MM.1S (cell line): ENCODE data around the gene ITGA2B.

ENCODE experiments used
- DNase-seq: peaks from one replicate; pipeline ENCODE4 v3.0.0-alpha.2; 2015
- H2AFZ ChIP-seq: fragments of 300-600 bp; sonication (generic); 2 replicates; pipeline ENCODE4 v1.6.0; 2016; ENCODE audit warnings: antibody characterized with exemption, low read length
- H3F3A ChIP-seq: fragments of 300-600 bp; sonication (generic); 2 replicates; pipeline ENCODE4 v1.6.1; 2016; ENCODE audit warnings: mild to moderate bottlenecking, antibody characterized with exemption, low read length, moderate library complexity, mixed read lengths; ENCODE audit not compliant: insufficient read depth
- H3K27ac ChIP-seq: fragments of 300-600 bp; sonication (generic); 2 replicates; pipeline ENCODE4 v1.5.1; 2016; ENCODE audit warnings: mild to moderate bottlenecking, low read length
- H3K27me3 ChIP-seq: fragments of 300-600 bp; sonication (generic); replicated peaks from 2 replicates; pipeline ENCODE4 v1.6.0; 2016; ENCODE audit warnings: low read length; ENCODE audit not compliant: insufficient read depth
- H3K36me3 ChIP-seq: fragments of 300-600 bp; sonication (generic); replicated peaks from 2 replicates; pipeline ENCODE4 v1.6.1; 2016; ENCODE audit warnings: mild to moderate bottlenecking, low read length, mixed read lengths; ENCODE audit not compliant: insufficient read depth
- H3K4me1 ChIP-seq: fragments of 300-600 bp; sonication (generic); 2 replicates; pipeline ENCODE4 v1.6.1; 2016; ENCODE audit warnings: low read length, mixed read lengths
- H3K4me2 ChIP-seq: fragments of 300-600 bp; sonication (generic); 2 replicates; pipeline ENCODE4 v1.6.0; 2016; ENCODE audit warnings: low read depth, low read length
- H3K4me3 ChIP-seq: fragments of 300-600 bp; sonication (generic); 2 replicates; pipeline ENCODE4 v1.5.1; 2016; ENCODE audit warnings: low read length, mixed read lengths
- H3K79me2 ChIP-seq: fragments of 300-600 bp; sonication (generic); 2 replicates; pipeline ENCODE4 v1.6.1; 2016; ENCODE audit warnings: mixed run types, low read length, mixed read lengths
- H3K9ac ChIP-seq: fragments of 300-600 bp; sonication (generic); 2 replicates; pipeline ENCODE4 v1.6.1; 2016; ENCODE audit warnings: low read length, mixed read lengths
- H3K9me2 ChIP-seq: fragments of 300-600 bp; sonication (generic); replicated peaks from 2 replicates; pipeline ENCODE4 v1.6.1; 2016; ENCODE audit warnings: mild to moderate bottlenecking, low read length, mixed read lengths; ENCODE audit not compliant: insufficient read depth
- H3K9me3 ChIP-seq: fragments of 300-600 bp; sonication (generic); replicated peaks from 2 replicates; pipeline ENCODE4 v1.6.1; 2016; ENCODE audit warnings: mild to moderate bottlenecking, low read length, mixed read lengths; ENCODE audit not compliant: insufficient read depth
- H4K20me1 ChIP-seq: fragments of 300-600 bp; sonication (generic); 2 replicates; pipeline ENCODE4 v1.6.1; 2016; ENCODE audit warnings: mild to moderate bottlenecking, low read length, moderate library complexity, mixed read lengths; ENCODE audit not compliant: insufficient read depth
- CTCF ChIP-seq: fragments of 300-600 bp; sonication (generic); IDR thresholded peaks from 2 replicates; pipeline ENCODE4 v1.5.1; 2016; ENCODE audit warnings: antibody characterized with exemption, low read length, mixed read lengths
- EZH2 ChIP-seq: fragments of 300-600 bp; sonication (generic); optimal IDR thresholded peaks from 2 replicates; pipeline ENCODE3; 2017; ENCODE audit warnings: low read depth, mild to moderate bottlenecking, antibody characterized with exemption, low read length, mixed read lengths
- EZH2phosphoT487 ChIP-seq: fragments of 300-600 bp; sonication (generic); IDR thresholded peaks from 2 replicates; pipeline ENCODE4 v1.6.1; 2018; ENCODE audit warnings: antibody characterized with exemption, low read length

The ITGA2B gene

GRCh38 chr17:44436336-44436735, 46.9 kb upstream of the ITGA2B start:
- no peaks in the 10 kb centered on the region for H3K9me2 ChIP-seq
- TF ChIP-seq CTCF = no peak
- no peak for TF ChIP-seq EZH2phosphoT487
- no peak for TF ChIP-seq EZH2
- H3K36me3 ChIP-seq = peaks cover 8% of the 10 kb centered on the region; the same call in 1 of the 2 replicates
- H3K27me3 ChIP-seq = no peaks in the 10 kb centered on the region
- H3K27ac ChIP-seq = no peak overlapping the region
- H2AFZ ChIP-seq = no peak overlapping the region
- H3K4me2 ChIP-seq = no peak overlapping the region
- H3F3A ChIP-seq = no peaks in the 10 kb centered on the region; the same call in 1 of the 2 replicates
- no peak for DNase-seq
- H3K79me2 ChIP-seq = peaks cover 32% of the 10 kb centered on the region
- H4K20me1 ChIP-seq = peaks cover 3% of the 10 kb centered on the region; the same call in 1 of the 2 replicates
- H3K4me1 ChIP-seq = peaks cover 11% of the 10 kb centered on the region
- H3K4me3 ChIP-seq = no peak overlapping the region
- H3K9ac ChIP-seq = no peak overlapping the region
- H3K9me3 ChIP-seq = no peaks in the 10 kb centered on the region

DNA sequence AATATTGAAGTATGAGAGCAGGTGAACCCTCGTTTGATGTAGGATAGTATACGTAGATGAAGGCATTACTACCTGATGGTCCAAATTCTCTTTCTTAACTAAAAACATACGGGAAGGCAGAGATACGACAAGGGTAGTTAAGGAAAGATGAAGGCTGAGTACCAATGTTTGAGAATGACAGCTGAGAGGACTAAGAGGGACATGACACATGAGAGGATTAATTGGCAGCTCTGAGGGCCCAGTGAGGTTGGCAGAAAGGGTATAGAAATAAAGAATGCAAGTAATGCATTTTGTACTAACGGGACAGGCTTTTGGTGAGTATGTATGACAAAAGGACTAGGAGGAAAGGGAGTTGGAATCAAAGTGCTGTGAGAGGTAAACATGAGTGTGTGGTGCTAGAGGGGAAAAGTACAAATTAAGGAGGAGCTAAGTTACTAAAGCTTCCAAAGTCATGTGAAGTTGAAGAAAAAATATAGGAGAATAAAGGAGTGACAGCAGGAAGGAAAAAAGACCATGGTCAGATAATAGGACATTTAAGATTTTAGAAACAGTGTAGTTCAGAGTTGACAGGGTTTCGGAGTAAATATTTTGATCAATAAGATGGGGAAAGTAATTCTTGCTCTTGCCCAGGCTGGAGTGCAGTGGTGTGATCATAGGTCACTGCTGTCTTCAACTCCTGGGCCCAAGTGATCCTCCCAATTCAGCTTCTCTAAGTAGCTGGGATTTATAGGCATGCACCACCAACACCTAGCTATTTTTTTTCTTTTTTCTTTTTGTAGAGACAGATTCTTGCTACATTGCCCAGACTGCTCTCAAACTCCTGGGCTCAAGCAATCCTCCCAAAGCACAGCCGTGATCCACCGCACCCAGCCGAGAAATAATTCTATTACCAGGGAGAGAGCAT, 43.1 kb upstream of the ITGA2B start:
- Histone ChIP-seq H3K9ac (no peak overlapping the region), H4K20me1 (peaks cover 3% of the 10 kb centered on the region; the same call in 1 of the 2 replicates), H2AFZ (no peak overlapping the region), H3K27me3 (no peaks in the 10 kb centered on the region), H3K4me2 (no peak overlapping the region), H3K9me3 (no peaks in the 10 kb centered on the region), H3K79me2 (peaks cover 7% of the 10 kb centered on the region; the same call in 1 of the 2 replicates), H3K4me1 (no peaks in the 10 kb centered on the region), H3K27ac (no peak overlapping the region), H3F3A (no peaks in the 10 kb centered on the region), H3K36me3 (peaks cover 8% of the 10 kb centered on the region; the same call in 1 of the 2 replicates), H3K9me2 (no peaks in the 10 kb centered on the region), H3K4me3 (no peak overlapping the region)
- TF ChIP-seq EZH2phosphoT487 (no peak), CTCF (no peak), EZH2 (no peak)
- no peak for DNase-seq

- H3K36me3 ChIP-seq = no peaks in the 10 kb centered on the region
- no peak overlapping the region for H3K4me2 ChIP-seq
- TF ChIP-seq EZH2phosphoT487 (no peak), EZH2 (no peak), CTCF (no peak)
- no peak overlapping the region for H3K4me3 ChIP-seq
- no peaks in the 10 kb centered on the region for H3K9me3 ChIP-seq
- no peaks in the 10 kb centered on the region for H3K27me3 ChIP-seq
- DNase-seq = no peak
- no peaks in the 10 kb centered on the region for H3F3A ChIP-seq
- no peak overlapping the region for H2AFZ ChIP-seq
- H3K27ac ChIP-seq = no peak overlapping the region
- H3K9ac ChIP-seq = no peak overlapping the region
- H3K79me2 ChIP-seq = peaks cover 5% of the 10 kb centered on the region; the same call in 1 of the 2 replicates
- H4K20me1 ChIP-seq = peaks cover 4% of the 10 kb centered on the region; the same call in 1 of the 2 replicates
- no peaks in the 10 kb centered on the region for H3K4me1 ChIP-seq
- no peaks in the 10 kb centered on the region for H3K9me2 ChIP-seq
Measured at GRCh38 chr17:44424828-44425461, 35.5 kb upstream of the ITGA2B start.
